A673 (cell line): ENCODE data around the gene KDM4B. TPM values are rescaled to one million over a fixed set of nuclear protein-coding genes. Genes with fewer than 3 reads are reported as not detected.

Experiments
- BruUV-seq: library from RNA; stranded (reverse); fragments of 400-500 nt; replicated peaks from 2 replicates; lab custom pipeline; 2021; lab: Mats Ljungman, UMichigan
- CTCF ChIA-PET: fragments of 300-600 bp; sonication (Branson Sonifier 250); formaldehyde crosslinking; loops from one replicate; lab custom pipeline; 2022; ENCODE audit warnings: antibody characterized with exemption; lab: Charles Lee
- POLR2A ChIA-PET: fragments of 300-600 bp; sonication (Branson Sonifier 250); formaldehyde crosslinking; loops from one replicate; lab custom pipeline; 2022; ENCODE audit warnings: antibody characterized with exemption; ENCODE audit not compliant: low non-redundant PET; lab: Charles Lee
- DNase-seq: peaks from one replicate; pipeline ENCODE4 v3.0.0-alpha.2; 2015; ENCODE audit warnings: low spot score
- H3K27ac ChIP-seq: fragments of 200-600 bp; sonication (generic); 2 replicates; pipeline ENCODE4 v1.5.1; 2016; ENCODE audit warnings: mixed run types, low read depth, mild to moderate bottlenecking, mixed read lengths, antibody characterized with exemption, low read length; ENCODE audit not compliant: poor library complexity, severe bottlenecking
- H3K27me3 ChIP-seq: fragments of 200-600 bp; sonication (generic); replicated peaks from 2 replicates; pipeline ENCODE4 v1.6.1; 2017; ENCODE audit warnings: mixed run types, low read depth, mild to moderate bottlenecking, mixed read lengths, antibody characterized with exemption, low read length; ENCODE audit not compliant: insufficient read depth, poor library complexity
- H3K36me3 ChIP-seq: fragments of 200-600 bp; sonication (generic); 2 replicates; pipeline ENCODE4 v1.6.1; 2016; ENCODE audit warnings: mixed run types, mild to moderate bottlenecking, mixed read lengths, antibody characterized with exemption, low read length; ENCODE audit not compliant: insufficient read depth, poor library complexity, severe bottlenecking
- H3K4me1 ChIP-seq: fragments of 200-600 bp; sonication (generic); 2 replicates; pipeline ENCODE4 v1.6.1; 2017; ENCODE audit warnings: mixed run types, mild to moderate bottlenecking, mixed read lengths, antibody characterized with exemption, low read length; ENCODE audit not compliant: insufficient read depth, poor library complexity, severe bottlenecking
- H3K4me3 ChIP-seq: fragments of 200-600 bp; sonication (generic); 2 replicates; pipeline ENCODE4 v1.5.1; 2016; ENCODE audit warnings: low read depth, mixed run types, mild to moderate bottlenecking, mixed read lengths, low read length; ENCODE audit not compliant: poor library complexity, severe bottlenecking
- H3K9me3 ChIP-seq: fragments of 200-600 bp; sonication (generic); 2 replicates; pipeline ENCODE4 v1.6.1; 2016; ENCODE audit warnings: mixed run types, low read depth, mild to moderate bottlenecking, mixed read lengths, antibody characterized with exemption, low read length; ENCODE audit not compliant: poor library complexity, severe bottlenecking
- CTCF ChIP-seq: fragments of 300-800, 200-600 bp; sonication (generic); conservative IDR thresholded peaks from 2 replicates; pipeline ENCODE4 v1.5.1; 2017; ENCODE audit warnings: low read depth, mild to moderate bottlenecking, antibody characterized with exemption, low read length, moderate library complexity, mixed read lengths
- EZH2 ChIP-seq: fragments of 200-600 bp; sonication (generic); IDR thresholded peaks from 2 replicates; pipeline ENCODE4 v1.6.1; 2017; ENCODE audit warnings: borderline replicate concordance, low read depth, mild to moderate bottlenecking, mixed read lengths, antibody characterized with exemption, low read length; ENCODE audit not compliant: poor library complexity, severe bottlenecking
- intact Hi-C: fragments of 100-400 bp; cut with micrococcal nuclease; formaldehyde crosslinking; loops from one replicate; pipeline ENCODE4 v1.10.0; 2022; ENCODE audit not compliant: unreplicated experiment
- microRNA-seq: library from miRNA; unstranded; fragments of <30 nt; microRNA quantifications from one replicate; pipeline ENCODE4 v1.2.0, GENCODE V29; 2021
- total RNA-seq: library from RNA; stranded (reverse); gene quantifications from 2 replicates; pipeline ENCODE4 v1.2.3, GENCODE V29; 2021

Gene KDM4B
- total RNA-seq, 1 experiment from 2014 or later: 30.0 TPM

GRCh38 chr19:5200844-5201243 lies 231.9 kb downstream of the KDM4B start:
- no TSS peak for BruUV-seq
- intact Hi-C loops: no loop called here
- no peaks in the 10 kb centered on the region for H3K4me1 ChIP-seq
- CTCF ChIA-PET: no interaction called here
- peaks cover 7% of the 10 kb centered on the region for H3K36me3 ChIP-seq
- TF ChIP-seq EZH2 (no peak), CTCF (no peak)
- POLR2A ChIA-PET: no interaction called here
- no peaks in the 10 kb centered on the region for H3K27me3 ChIP-seq
- no peak overlapping the region for H3K27ac ChIP-seq
- no peak overlapping the region for H3K4me3 ChIP-seq
- peaks cover 7% of the 10 kb centered on the region for H3K9me3 ChIP-seq
- DNase-seq: no peak

DNA sequence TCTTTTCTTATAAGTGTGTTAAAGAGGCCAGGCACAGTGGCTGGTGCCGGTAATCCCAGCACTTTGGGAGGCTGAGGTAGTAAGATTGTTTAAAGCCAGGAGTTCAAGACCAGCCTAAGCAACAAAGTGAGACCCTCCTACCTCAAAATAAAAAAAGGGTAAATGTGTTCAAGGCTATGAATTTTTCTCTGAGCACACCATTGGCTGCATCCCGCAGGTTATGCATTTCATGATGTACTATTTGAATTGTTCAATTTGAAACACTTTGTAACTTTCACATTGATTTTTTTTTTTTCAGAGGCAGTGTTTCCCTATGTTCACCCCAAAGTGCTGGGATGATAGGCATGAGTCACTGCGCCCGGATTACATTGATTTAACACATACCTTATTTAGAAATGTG lies 233.6 kb downstream of the KDM4B start:
- no peaks in the 10 kb centered on the region for H3K4me1 ChIP-seq
- H3K27me3 ChIP-seq: no peaks in the 10 kb centered on the region
- CTCF ChIA-PET: no interaction called here
- intact Hi-C loops: no loop called here
- no peak overlapping the region for H3K4me3 ChIP-seq
- H3K36me3 ChIP-seq: peaks cover 18% of the 10 kb centered on the region
- DNase-seq: no peak
- H3K9me3 ChIP-seq: peaks cover 7% of the 10 kb centered on the region
- BruUV-seq: no TSS peak
- no peak overlapping the region for H3K27ac ChIP-seq
- TF ChIP-seq CTCF (no peak), EZH2 (no peak)
- POLR2A ChIA-PET: no interaction called here

Small RNA genes within 50 kb of the gene (microRNA-seq; reads per million reads assigned to microRNA genes)
- 5.1 reads per million, percentile 17 among the genes with 10 or more reads in this experiment for gene MIR4747

Other genes starting within 250 kb of the KDM4B start
- 60.2 and 65.7 TPM in 2 replicates for gene DPP9, start 245.3 kb upstream of the KDM4B start, total RNA-seq
- gene FEM1A, start 177.4 kb upstream of the KDM4B start, total RNA-seq: 17.4 and 18.9 TPM in 2 replicates
- gene TICAM1, start 137.4 kb upstream of the KDM4B start, total RNA-seq: 5.6 and 7.0 TPM in 2 replicates
- 30.6 and 39.9 TPM in 2 replicates for gene PLIN3, start 101.4 kb upstream of the KDM4B start, total RNA-seq
- not detected in 2 replicates for gene ARRDC5, start 66.2 kb upstream of the KDM4B start, total RNA-seq
- gene UHRF1, start 59.6 kb upstream of the KDM4B start, total RNA-seq: 192 and 203 TPM in 2 replicates